NB4 (cell line): ENCODE results near the gene SUPV3L1.
A peak's percentile ranks its signal among the peaks of the same experiment; 100 is the strongest.

Experiments used
- DNase-seq: peaks from one replicate; pipeline ENCODE4 v3.0.0; 2010; ENCODE audit warnings: low read depth
- H3K4me3 ChIP-seq: one replicate; pipeline ENCODE4 v1.5.1; 2011; ENCODE audit warnings: mild to moderate bottlenecking, low read depth, low read length, moderate library complexity
- CTCF ChIP-seq: IDR thresholded peaks from one replicate; pipeline ENCODE4 v1.5.1; 2012; ENCODE audit warnings: low read depth, low read length
- MYC ChIP-seq: IDR thresholded peaks from 2 replicates; pipeline ENCODE4 v1.6.1; 2011; ENCODE audit warnings: low read depth, low read length
- POLR2A ChIP-seq: IDR thresholded peaks from 2 replicates; pipeline ENCODE4 v1.6.1; 2011; ENCODE audit warnings: mild to moderate bottlenecking; ENCODE audit not compliant: insufficient read length; ENCODE audit errors: extremely low read depth
- TF ChIP-seq, protein P1 (sequence below): IDR thresholded peaks from 2 replicates; pipeline ENCODE4 v1.6.1; 2011; ENCODE audit warnings: low read depth, low read length

The SUPV3L1 gene

DNA sequence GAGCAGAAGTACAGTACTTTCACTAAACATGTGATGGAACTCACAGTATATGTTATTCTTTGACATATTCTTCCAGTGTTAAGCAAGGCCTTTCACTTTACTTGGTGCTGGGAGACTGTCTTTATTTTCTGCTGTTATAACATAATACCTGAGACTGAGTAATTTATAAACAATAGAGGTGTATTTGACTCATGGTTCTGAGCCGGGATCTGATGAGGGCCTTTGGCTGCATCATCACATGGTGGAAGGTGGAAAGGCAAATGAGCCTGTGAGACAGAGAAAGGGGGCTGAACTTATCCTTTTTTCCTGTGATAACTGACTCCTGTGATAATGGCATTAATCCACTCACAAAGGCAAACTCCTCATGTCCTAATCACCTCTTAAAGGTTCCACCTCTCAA is 1.4 kb downstream of the SUPV3L1 start:
- TF ChIP-seq, protein P1, sequence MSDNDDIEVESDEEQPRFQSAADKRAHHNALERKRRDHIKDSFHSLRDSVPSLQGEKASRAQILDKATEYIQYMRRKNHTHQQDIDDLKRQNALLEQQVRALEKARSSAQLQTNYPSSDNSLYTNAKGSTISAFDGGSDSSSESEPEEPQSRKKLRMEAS: no peak
- TF ChIP-seq MYC: no peak
- no peak for TF ChIP-seq CTCF
- no peak for TF ChIP-seq POLR2A
- DNase-seq: no peak
- peak overlapping the region; percentile 73 for H3K4me3 ChIP-seq

DNA sequence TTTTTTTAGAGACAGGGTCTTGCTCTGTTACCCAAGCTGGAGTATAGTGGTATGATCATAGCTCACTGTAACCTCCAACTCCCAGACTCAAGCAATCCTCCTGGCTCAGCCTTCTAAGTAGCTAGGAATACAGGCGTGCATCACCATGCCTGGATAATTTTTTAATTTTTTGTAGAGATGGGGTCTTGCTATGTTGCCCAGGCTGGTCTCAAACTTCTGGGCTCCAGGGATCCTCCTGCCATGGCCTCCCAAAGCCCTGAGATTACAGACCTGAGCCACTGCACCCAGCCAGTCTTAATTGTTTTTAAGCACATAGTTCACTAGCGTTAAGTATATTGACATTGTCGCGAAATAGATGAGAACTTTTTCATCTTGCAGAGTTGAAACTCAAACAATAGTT is 2.0 kb downstream of the SUPV3L1 start:
- TF ChIP-seq CTCF: no peak
- TF ChIP-seq, protein P1: no peak
- DNase-seq: no peak
- H3K4me3 ChIP-seq: peak overlapping the region; percentile 73

DNA sequence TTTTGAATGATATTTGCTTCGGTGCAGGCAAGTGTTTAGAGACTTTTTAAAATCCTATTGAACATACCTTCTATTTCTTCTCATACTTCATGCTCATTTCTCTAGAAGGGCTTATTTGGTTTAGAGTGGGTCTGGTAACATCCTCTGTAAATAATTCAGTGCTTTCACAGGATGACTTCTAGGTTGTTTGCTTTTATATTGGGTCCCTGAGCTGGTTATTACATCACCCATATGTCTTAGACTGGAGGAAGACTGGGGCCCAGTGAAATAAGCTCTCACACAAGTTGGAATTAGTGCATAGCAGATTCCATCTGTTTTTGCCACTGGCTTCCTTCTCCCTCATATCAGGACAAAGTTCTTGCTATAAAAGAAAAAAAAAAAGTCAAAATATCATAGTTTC is 6.5 kb downstream of the SUPV3L1 start:
- TF ChIP-seq, protein P1: no peak
- TF ChIP-seq MYC (no peak), POLR2A (no peak), CTCF (no peak)
- no peak for DNase-seq
- H3K4me3 ChIP-seq: no peak overlapping the region

DNA sequence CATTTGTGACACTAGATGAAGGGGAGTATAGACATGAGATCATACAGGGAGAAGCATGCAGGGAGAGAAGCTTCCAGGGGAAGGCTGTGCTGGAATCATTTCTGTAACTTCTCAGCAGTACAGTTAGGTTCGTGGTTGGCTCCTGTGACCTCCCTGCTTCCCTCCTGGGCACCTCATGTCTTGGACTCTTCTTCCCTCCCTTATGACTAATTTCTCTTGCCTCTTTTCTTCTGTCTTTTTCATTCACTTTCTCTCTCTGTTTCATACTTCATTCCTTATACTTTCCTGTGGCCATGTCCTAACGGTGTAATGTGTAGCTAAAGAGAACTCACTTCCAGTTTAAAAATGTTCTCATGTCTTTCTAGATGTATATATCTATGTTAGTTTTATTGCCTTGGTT is 21.0 kb downstream of the SUPV3L1 start:
- H3K4me3 ChIP-seq: no peak overlapping the region
- TF ChIP-seq MYC (no peak), CTCF (no peak), POLR2A (no peak)
- TF ChIP-seq, protein P1: no peak
- DNase-seq: no peak

DNA sequence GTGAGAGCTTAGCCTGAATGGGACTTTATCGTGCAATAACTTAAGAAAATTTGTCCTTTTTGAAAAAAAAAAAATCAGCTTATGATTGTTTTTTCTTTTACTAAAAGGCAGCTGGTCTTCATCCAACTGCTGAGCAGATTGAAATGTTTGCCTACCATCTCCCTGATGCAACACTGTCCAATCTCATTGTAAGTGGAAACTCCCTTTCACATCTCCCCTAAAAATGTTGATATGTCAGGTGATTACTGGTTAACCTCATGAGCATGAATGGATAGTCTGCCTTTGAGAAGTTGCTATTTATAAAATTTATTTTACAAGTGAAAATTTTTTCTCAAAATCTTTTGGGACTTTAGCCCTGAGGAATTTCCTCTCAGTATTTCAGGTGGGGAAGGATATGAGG is 22.3 kb downstream of the SUPV3L1 start:
- no peak for DNase-seq
- TF ChIP-seq POLR2A (no peak), MYC (no peak), CTCF (no peak)
- no peak overlapping the region for H3K4me3 ChIP-seq

GRCh38 chr10:69208761-69209160 is 28.7 kb downstream of the SUPV3L1 start:
- DNase-seq: no peak
- TF ChIP-seq MYC (no peak), POLR2A (no peak), CTCF (no peak)
- TF ChIP-seq, protein P1: no peak

More at GRCh38 chr10:69208761-69209160, 28.7 kb downstream of the SUPV3L1 start:
- no peak overlapping the region for H3K4me3 ChIP-seq
